NCI-H2196 (cell line): ENCODE results near the gene IL20.
A peak's percentile ranks its signal among the peaks of the same experiment; 100 is the strongest.

Experiments used
- DNase-seq: peaks from one replicate; lab custom pipeline; 2025; ENCODE audit not compliant: unreplicated experiment; lab: John Stamatoyannopoulos, UW

The IL20 gene

DNA sequence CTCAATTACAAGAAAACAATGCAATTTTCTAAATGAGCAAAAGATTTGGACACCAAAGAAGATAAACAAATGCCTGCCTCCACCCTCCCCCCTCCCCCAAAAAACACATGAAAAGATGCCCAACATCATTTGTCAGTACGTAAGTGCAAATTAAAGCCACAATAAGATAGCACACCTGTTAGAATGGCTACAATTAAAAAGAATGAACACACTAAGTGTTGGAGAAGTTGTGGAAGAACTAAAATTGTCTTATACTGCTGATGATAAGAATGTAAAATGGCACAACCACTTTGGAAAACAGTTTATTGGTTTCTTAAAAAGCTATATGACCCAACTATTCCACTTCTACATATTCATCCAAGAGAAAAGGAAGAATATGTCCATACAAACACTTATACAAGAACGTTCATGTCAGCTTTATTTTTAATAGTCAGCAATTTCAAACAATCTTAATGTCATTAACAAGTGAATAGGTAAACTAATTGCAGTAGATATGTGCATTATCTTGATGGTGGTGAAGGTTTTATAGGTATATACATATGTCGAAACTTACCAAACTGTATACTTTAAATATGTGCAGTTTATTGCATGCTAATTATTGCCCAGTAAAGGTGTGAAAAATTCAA is 10.4 kb downstream of the IL20 start:
- no peak for DNase-seq

DNA sequence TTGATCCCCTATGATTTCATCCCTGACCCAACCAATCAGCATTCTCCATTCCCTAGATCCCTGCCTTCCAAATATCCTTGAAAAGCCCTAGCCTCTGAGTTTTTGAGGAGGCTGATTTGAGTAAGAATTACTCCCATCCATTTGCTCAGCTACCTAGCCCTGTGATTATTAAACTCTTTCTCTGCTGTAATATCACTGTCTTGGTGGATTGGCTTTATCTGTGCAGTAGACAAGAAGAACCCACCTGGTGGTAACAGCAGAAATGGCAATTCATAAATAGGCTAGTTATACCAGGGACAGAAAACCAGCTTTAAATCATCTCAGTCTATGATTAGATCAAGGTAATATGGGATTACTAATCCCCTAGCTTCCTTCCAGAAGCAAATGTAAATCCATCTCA is 13.0 kb downstream of the IL20 start:
- DNase-seq = no peak

DNA sequence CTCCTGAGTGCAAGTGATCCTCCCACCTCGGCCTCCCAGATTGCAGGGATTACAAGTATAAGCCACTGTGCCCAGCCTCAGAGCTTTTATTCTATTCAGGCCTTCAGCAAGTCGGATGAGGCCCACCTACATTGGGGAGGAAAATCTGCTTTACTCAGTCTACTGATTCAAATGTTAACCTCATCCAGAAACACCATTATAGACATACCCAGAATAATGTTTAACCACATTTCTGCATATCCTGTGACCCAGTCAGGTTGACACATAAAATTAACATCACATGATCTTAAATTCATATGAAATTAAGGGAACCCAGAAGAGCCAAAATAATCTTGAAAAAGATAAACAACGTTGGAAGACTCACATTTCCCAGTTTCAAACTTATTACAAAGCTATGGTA is 14.9 kb downstream of the IL20 start:
- DNase-seq = no peak

DNA sequence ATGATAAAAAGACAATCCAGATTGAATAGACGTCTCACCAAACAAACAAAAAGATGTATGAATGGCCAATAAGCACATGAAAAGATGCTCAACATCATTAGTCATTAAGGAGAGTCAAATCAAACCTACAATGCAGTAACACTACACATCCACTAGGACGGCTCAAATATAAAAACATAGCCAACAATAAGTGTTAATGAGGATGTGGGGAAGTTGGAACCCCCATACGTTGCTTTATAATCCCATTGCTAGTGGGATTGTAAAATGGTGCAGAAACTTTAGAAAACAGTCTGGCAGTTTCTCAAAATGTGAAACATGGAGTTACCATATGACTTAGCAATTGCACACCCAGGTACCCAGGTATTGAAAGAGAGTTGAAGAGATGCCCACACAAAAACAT is 17.1 kb downstream of the IL20 start:
- no peak for DNase-seq

DNA sequence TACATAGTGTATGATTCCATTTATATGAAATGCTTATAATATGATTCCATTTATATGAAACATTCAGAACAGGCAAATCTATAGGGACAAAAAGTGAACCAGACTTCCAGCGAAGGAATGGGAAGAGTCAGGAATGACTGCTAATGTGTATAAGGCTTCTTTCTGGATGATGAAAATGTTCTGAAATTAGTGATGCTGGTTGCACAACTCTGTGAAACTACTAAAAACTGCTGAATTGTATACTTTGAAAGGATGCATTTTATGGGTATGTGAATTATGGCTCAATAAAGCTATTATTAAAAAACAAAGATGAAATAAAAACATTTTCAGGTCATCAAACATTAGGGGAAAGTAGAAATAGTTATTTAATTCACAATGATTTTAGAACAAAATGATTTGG is 17.7 kb downstream of the IL20 start:
- DNase-seq = no peak

DNA sequence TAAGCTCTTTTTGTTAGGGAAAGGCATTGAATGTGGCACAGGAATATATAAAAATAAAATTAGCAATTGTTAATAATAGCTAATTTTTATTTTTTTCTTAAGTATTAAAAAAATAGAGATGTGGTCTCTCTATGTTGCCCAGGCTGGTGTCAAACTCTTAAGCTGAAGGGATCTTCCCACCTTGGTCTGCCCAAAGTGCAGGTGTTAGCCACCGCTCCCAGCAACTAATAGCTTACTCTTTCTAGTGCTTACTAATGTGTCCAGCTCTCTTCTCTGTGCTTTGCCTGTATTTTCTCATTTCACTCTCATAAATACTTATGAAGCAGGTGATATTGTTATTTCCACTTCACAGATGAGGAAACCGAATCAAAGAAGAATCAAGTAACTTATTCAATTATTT is 18.5 kb downstream of the IL20 start:
- DNase-seq = no peak

DNA sequence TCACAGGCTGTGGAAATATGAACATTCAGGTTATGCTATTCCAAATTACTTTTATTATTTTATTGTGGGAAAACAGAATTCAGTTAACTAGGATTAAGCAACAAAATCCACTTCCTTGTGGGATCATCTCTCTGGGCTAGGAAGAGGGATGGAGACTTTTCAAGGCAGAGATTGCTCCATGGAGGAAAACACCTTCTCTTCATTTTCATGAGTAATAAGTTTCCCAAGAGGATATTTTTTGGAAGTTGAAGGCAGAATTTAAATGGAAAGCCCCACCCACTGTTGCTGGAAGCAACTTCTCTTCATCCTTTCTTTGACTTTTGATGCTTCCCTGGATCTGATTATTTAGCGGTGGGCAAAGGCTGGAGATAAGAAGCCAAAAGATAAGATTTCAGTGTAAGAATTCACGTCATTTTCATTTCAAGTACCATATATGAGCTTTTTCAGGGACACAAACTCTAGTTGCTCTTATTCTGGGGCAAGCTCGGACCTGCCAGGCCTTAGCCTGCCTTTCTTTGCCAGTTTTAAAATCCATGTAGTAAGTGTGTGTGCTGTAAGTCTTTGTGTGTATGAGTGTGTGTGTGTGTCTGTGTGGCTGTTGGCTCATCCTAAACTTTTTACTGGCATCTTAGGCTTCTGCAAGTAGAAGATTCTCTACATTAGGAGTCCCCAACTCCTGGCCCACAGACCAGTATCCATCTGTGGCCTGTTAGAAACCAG is 20.1 kb downstream of the IL20 start:
- no peak for DNase-seq

DNA sequence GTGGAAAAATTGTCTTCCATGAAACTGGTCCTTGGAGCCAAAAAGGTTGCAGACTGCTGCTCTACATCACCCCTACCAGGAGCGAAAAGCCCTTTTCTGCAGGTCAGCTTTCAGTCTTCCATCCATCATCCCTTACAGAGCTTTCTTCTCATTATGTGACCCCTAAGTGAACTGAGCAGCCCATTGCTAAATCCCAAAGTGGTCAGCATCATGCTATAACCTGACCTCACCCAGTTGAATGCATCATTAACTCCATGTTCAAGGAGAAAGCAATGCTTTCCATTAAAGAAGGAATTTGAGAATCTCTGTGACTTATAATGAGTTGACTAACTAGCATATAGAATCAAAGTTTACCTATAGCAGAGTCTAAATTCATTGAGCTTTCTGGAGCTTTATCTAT is 21.4 kb downstream of the IL20 start:
- DNase-seq = no peak

DNA sequence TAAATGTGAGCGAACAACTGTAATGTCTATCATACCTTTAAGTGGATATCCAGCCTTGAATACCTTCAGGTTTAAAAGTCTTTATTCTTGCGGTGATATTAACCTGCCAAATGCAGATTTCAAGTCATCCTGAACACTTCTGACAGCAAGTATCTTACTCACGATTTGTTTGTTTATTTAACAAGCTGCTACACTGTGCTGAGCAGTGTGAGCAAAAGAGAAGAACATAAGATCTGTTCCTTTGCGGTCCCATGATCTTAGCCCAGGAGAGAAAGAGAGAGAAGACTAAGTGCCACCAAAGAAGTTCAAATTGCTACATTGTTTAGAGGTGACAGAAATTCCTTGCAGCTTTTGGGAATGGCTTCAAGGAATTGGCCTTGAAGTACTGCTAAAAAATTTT is 22.3 kb downstream of the IL20 start:
- no peak for DNase-seq

DNA sequence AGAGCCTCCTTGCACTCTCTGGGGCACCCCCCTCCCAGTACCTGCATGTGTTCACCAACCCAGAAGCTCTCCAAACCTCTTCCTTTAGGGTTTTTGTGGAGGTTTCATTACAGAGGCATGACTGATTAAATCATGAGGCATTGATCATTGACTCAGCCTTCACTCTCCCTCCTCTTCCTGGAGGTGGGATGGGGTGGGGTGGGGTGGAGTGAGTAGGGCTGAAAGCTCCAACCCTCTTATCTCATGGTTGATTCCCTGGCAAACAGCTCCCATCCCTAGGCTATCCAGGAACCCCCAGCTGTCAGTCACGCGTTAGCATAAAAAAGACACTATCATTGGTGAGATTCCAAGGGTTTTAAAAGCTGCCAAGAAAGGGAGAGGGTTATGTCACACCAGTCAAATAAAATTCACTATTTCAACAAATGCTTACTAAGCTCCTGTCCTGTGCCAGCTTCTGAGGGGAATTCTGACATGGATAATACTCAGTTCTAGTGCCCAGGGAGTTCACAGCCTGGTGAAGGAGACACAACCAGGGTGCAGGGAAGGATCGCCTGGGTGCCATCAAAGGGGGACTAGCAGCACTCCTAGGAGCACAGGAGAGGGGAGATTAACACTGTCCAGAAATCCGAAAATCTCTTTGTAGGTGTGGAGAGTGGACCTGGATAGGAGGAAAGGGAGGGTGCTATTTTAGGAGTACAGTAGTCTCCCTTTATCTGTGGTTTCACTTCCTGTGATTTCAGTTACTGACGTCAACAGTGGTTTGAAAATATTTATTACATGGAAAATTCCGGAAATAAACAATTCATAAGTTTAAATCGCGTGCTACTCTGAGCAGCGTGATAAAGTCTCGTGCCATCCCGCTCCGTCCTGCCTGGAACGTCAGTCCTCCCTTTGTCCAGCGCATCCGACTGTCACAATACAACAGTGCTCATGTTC is 25.0 kb downstream of the IL20 start:
- DNase-seq = no peak

DNA sequence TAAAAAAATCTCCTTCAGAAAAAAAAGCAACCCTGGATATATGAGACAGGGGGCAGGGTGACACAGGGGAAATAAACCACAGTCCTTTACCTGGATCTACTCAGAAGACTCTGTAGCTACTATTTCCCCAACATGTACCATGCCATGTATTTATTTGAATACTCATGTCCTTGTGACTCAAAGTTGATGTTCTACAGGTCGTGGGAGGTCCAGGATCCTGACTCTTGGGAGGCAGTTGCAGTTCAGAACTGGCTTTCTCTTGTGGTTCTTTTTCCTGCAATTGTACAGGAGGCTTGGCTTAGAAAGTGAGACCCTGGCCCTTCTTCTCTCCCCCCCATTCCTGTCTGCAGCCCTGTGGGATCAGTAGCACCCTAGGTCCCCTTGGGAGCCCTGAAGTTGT is 26.0 kb downstream of the IL20 start:
- DNase-seq = no peak

DNA sequence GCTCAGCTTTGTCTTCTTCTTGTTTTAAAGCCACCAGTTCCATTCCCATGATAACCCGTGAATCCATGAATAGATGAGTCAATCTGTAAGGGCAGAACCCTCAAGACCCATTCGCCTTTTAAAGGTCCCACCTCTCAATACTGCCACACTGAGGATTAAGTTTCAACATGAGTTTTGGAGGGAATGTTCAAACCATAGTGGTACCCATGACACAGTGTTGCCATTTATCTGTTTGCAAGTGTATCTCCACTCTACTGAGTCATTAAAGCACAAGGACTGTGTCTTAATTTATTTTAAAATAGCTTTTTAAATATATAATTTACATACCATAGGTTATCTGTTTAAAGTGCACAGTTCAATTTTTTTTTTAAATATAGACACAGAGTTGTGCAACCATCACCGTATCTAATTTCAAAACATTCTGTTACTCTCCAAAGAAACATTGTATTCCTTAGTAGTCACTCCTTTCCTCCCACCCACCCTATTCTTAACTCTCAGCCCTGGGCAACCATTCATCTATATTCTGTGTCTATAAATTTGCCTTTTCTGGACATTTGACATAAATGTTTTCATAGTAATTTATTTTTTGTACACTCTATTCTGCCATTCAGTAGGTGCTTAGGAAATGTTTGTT is 27.0 kb downstream of the IL20 start:
- no peak for DNase-seq

DNA sequence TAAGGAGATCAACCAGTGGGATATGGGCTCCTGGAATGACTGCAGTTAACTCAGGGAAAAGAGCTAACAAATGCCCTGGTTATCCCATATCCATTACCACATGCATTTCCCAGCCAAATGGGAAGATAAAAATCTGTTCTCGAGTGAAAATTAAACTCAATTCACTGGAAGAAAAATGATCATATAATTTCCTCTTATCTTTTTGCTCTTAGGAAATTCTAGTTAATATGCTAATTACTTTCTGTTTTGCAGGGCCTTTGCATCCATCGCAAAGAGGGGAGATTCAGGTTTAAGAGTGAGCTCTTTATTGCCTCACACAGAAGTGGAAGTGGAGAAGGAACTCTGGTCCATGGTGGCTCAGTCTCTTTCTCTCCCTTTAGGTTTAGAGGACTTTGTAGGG is 28.0 kb downstream of the IL20 start:
- DNase-seq = no peak

DNA sequence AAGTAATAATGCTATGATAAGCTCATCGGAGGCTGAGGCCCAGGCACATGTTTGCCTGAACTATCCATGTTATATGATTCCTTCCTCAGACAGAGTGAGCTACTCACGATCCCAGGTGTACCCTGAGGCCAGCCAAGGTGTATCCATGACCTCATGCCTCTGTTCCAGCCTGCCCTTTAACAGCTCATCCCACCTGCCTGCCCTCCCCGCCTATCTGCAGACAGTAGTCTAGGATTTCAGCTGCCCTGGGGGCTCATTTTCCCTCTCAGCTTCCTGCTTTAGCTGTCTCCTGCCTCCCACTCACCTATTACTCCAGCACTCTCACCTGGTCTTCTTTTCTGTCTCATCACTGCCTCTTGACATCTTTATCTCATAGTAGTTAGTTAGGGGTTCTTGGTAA is 29.9 kb downstream of the IL20 start:
- peak; percentile 93 for DNase-seq

DNA sequence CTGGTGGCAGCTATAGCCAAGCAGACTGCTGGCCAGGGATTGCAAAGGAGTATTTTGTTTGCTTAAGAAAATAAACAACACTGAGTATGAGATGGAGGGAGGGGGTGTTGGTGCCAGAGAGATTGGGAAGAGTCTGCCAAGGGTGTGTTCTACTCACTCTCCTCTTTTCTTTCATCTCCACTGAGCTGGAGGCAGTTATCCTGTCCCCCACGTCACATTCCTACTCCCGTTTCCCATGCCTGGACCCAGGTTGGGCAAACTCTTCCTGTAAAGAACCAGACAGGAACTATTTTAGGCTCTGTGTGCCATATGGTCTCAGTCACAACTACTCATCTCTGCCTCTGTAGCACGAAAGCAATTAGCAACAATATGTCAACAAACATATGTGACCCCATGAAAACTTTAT is 30.4 kb downstream of the IL20 start:
- peak; percentile 80 for DNase-seq

DNA sequence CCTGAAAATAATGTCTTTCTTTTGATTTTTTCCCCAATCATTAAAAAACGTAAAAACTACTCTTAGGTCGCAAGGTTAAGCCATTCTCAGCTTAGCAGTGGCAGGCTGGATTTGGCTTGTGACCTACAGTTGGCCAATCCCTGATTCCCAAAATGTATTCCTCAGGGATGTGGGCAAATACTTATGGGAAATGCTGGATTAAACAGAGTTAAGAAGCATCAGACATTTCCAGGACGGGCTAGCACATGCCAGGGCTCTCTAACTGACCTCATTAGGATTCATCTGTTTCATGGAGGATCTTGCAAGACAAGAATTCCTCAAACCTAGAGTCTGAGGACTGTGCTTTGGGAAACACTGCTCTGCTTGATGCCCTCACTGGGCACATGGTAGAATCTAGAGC is 30.8 kb downstream of the IL20 start:
- no peak for DNase-seq

DNA sequence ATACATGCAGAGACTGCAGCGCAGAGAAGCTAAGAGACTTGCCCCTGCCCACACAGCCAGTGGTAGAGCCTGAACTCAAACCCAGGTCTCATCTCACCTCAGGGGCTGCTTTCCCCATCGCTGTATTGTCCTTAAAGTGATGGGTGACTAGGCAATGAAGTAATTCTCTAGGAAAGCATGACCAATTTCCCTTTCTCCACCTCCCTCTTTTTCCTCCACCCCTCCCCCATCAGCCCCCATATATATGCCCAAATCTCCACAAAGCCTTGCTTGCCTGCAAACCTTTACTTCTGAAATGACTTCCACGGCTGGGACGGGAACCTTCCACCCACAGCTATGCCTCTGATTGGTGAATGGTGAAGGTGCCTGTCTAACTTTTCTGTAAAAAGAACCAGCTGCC is 31.8 kb downstream of the IL20 start, which contains the start of gene IL24:
Gene IL24 (plus strand): TSS at position 269 of the 400 bp plus-strand sequence. CDS start 390 bp downstream, outside the sequence.
- DNase-seq = no peak

DNA sequence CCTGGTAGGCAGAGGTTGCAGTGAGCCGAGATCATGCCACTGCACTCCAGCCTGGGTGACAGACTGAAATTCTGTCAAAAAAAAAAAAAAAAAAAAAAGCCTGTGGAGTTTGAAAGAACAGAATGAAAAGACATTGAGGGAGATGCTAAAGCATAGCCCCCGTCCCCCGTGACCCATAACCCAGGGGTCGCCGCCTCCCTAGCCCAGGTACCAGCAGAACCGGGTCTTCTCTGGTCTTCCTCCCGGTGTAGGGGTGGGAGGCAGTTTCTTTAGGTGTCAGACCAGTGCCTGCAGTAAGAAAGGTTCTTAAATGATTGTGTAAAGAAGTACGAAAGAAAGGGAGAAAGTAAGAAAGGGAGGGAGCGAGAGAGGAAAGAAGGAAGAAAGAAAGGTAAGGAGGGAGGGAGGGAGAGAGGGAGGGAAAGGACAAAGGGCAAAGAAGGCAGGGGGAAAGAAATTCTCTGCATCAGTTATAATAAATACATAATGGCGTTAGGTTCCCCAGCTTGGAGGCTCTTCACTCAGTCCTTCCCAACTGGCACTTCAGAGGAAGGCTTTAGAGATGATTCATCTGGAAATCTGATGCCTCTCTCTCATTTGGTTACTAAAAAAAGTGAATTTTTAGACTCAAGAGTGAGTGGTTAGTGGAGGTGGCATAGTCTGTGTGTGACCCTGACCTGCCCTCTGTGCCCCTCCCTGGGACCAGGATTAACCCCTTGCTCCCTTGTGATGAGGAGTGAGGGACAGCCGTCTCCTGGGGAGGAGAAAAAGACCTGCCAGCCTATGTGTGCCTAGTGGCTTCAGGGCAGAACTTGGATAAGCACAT is 32.9 kb downstream of the IL20 start:
- DNase-seq = peak; percentile 51

DNA sequence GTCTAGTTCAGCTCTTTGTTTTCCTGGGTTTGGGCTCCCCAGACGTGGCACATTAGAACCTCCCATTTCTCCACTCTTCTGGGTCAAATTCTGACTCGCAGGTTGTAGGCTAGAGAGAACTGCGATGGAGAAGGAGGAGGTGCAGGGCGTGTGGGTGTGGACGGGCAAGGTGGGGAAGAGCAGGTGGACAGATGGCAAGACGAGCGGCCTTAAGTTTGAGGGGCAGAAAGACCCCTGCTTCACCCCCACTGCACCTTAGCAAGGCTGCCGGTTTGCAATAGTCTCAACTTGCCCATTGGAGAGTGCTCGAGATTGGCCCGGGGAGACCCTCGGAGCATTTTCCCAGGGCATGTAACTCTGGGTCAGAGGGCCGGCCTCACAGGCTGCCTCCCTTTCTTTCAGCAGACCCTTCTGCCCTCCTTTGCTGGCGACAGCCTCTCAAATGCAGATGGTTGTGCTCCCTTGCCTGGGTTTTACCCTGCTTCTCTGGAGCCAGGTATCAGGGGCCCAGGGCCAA is 33.5 kb downstream of the IL20 start:
- DNase-seq = no peak

DNA sequence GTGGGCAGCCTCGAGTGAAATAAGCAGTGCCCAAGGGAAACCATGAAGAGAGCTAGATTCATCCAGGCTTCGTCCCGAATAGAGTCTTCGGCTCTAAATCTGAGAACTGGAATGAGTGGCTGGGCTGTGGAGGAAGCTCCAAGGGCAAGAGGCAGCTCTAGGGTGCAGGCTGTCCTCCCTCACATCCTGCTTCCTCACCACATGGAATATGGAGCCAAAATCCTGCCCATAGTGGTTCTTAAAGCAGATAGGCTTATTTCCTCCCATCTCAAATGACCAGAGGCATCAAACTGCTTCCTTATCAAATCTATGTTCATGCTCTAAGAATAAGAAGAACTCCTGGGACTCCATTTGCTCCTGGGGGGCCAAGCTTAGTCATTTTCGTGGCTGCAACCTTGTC is 34.3 kb downstream of the IL20 start:
- DNase-seq = no peak
